Testis (tissue), 3 donors: ENCODE results near the gene ZNF212. TPM values are rescaled to one million over a fixed set of nuclear protein-coding genes. Genes with fewer than 3 reads are reported as not detected.

ENCODE experiments used
- DNase-seq: peaks from one replicate; pipeline ENCODE4 v3.0.0-alpha.2; 2019
- H3K27ac ChIP-seq, 2 donors: fragments of 200-600 bp; sonication (generic); one replicate each; pipeline ENCODE4 v1.5.1; 2019
- H3K27me3 ChIP-seq: fragments of 200-600 bp; sonication (generic); one replicate; pipeline ENCODE4 v1.5.1; 2019
- H3K36me3 ChIP-seq: fragments of 200-600 bp; sonication (generic); one replicate; pipeline ENCODE4 v1.5.1; 2017; ENCODE audit warnings: low read depth; ENCODE audit errors: missing control alignments
- H3K4me1 ChIP-seq: fragments of 200-600 bp; sonication (generic); one replicate; pipeline ENCODE4 v1.5.1; 2019
- H3K4me3 ChIP-seq, 2 donors: fragments of 200-600 bp; sonication (generic); one replicate each; pipeline ENCODE4 v1.5.1; 2017 to 2019
- H3K9me3 ChIP-seq: fragments of 200-600 bp; sonication (generic); one replicate; pipeline ENCODE4 v1.5.1; 2017
- CTCF ChIP-seq, 3 experiments: fragments of 450-650 bp in 2 of 3; fragments of 200-600 bp in 1 of 3; sonication (generic) in 1 of 3; IDR thresholded peaks; one replicate each; pipeline ENCODE4 v1.5.1; 2016 to 2019; ENCODE audit warnings: antibody characterized with exemption in 3 of 3, mild to moderate bottlenecking in 2 of 3, moderate library complexity in 1 of 3
- POLR2A ChIP-seq: fragments of 450-650 bp; IDR thresholded peaks from one replicate; pipeline ENCODE4 v1.6.1; 2017; ENCODE audit warnings: antibody characterized with exemption, mild to moderate bottlenecking, moderate library complexity
- WGBS, 2 donors: methylation state at CpG; one replicate each; pipeline ENCODE4 v1.1.5; 2018; 5-methylcytosine and 5-hydroxymethylcytosine counted together
- intact Hi-C: fragments of 100-400 bp; cut with DNase I; formaldehyde crosslinking; loops from one replicate; pipeline ENCODE4 v1.15.1; 2023; ENCODE audit warnings: low total_unique reads
- polyA plus RNA-seq: library from polyadenylated mRNA; stranded (reverse); fragments of 350-450 nt; fragmentation: Illumina TruSeq; extraction: RNeasy Lipid Tissue Mini Kit (QIAGEN cat#74804); gene quantifications from one replicate; pipeline ENCODE4 v1.2.3, GENCODE V29; 2014; ENCODE audit warnings: low read depth, low replicate concordance; ENCODE audit not compliant: insufficient read depth
- total RNA-seq, 2 donors: library from RNA; depleted of rRNA; stranded (reverse); fragments of >200 nt; gene quantifications; one replicate each; pipeline ENCODE4 v1.2.3, GENCODE V29; 2016

Gene ZNF212
- total and polyA plus RNA-seq, 3 donors from 2014 or later = 17.2 to 24.2 (median 23.1) TPM

- 94 to 100% methylated on average over 6 of the region's 6 CpGs for WGBS, 2 donors
- no peaks in the 10 kb centered on the region for H3K36me3 ChIP-seq
These were observed 47.5 kb downstream of the ZNF212 start for GRCh38 chr7:149286811-149287400.

GRCh38 chr7:149287622-149288021 is 48.2 kb downstream of the ZNF212 start:
- TF ChIP-seq CTCF (IDR thresholded peaks at IDR 0.05) (no peak), POLR2A (no peak)
- H3K4me1 ChIP-seq = no peaks in the 10 kb centered on the region
- H3K4me3 ChIP-seq = no peak overlapping the region
- WGBS, 2 donors = 91 to 95% methylated on average over 9 to 10 of the region's 10 CpGs
- H3K36me3 ChIP-seq = no peaks in the 10 kb centered on the region
- no peak for DNase-seq
- no peak overlapping the region for H3K27ac ChIP-seq
- H3K9me3 ChIP-seq = no peaks in the 10 kb centered on the region
- no peaks in the 10 kb centered on the region for H3K27me3 ChIP-seq
- intact Hi-C loops = no loop called here

More at GRCh38 chr7:149286811-149287400, 47.5 kb downstream of the ZNF212 start:
- Histone ChIP-seq H3K9me3 (no peaks in the 10 kb centered on the region), H3K27me3 (no peaks in the 10 kb centered on the region), H3K4me1 (no peaks in the 10 kb centered on the region), H3K4me3 (no peak overlapping the region), H3K27ac (no peak overlapping the region)
- no peak for DNase-seq
- intact Hi-C loops = no loop called here
- TF ChIP-seq CTCF (IDR thresholded peaks at IDR 0.05) (no peak), POLR2A (no peak)

GRCh38 chr7:149289262-149289661 is 49.8 kb downstream of the ZNF212 start:
- no peak overlapping the region for H3K27ac ChIP-seq
- TF ChIP-seq CTCF (IDR thresholded peaks at IDR 0.05) = no peak
- TF ChIP-seq POLR2A = no peak
- intact Hi-C loops = no loop called here
- no peaks in the 10 kb centered on the region for H3K9me3 ChIP-seq
- H3K4me3 ChIP-seq = no peak overlapping the region
- no peaks in the 10 kb centered on the region for H3K4me1 ChIP-seq
- no peak for DNase-seq
- WGBS, 2 donors = 94 to 100% methylated on average over 7 to 8 of the region's 8 CpGs
- no peaks in the 10 kb centered on the region for H3K27me3 ChIP-seq
- no peaks in the 10 kb centered on the region for H3K36me3 ChIP-seq

- Histone ChIP-seq H3K36me3 (no peaks in the 10 kb centered on the region), H3K27ac (no peak overlapping the region), H3K4me3 (no peak overlapping the region), H3K9me3 (no peaks in the 10 kb centered on the region), H3K27me3 (no peaks in the 10 kb centered on the region), H3K4me1 (no peaks in the 10 kb centered on the region)
- TF ChIP-seq CTCF (IDR thresholded peaks at IDR 0.05) = no peak
- no peak for TF ChIP-seq POLR2A
- intact Hi-C loops = no loop called here
- WGBS, 2 donors = 92 to 100% methylated on average over 2 to 4 of the region's 4 CpGs
- no peak for DNase-seq
These were observed 50.4 kb downstream of the ZNF212 start for GRCh38 chr7:149289856-149290255.
